ENCODE measurements around the gene POLDIP2.

GRCh38 chr17:28350271-28350670 is 7.1 kb downstream of the POLDIP2 start:
- TF ChIP-seq CTCF (IDR thresholded peaks at IDR 0.05; ENCODE audit: insufficient read depth, low read length) (no peak), POLR2AphosphoS5 (IDR thresholded peaks at IDR 0.05; ENCODE audit: low read depth) (no peak), REST (IDR thresholded peaks at IDR 0.05; ENCODE audit: insufficient replicate concordance, low read depth) (no peak), GABPA (IDR thresholded peaks at IDR 0.05; ENCODE audit: low read depth) (no peak), SPI1 (IDR thresholded peaks at IDR 0.05; ENCODE audit: borderline replicate concordance, low read depth) (no peak)
